Endothelial cell of umbilical vein (primary cell): Measurements from ENCODE around the gene ZNF629. TPM values are rescaled to one million over a fixed set of nuclear protein-coding genes. Genes with fewer than 3 reads are reported as not detected.

Source experiments
- BruUV-seq: library from RNA; stranded (reverse); fragments of 400-500 nt; replicated peaks from 2 replicates; lab custom pipeline; 2021; lab: Mats Ljungman, UMichigan
- CTCF ChIA-PET: fragments of 300-600, 350-600 bp; sonication (Branson Sonifier 250); formaldehyde crosslinking; loops from one replicate; lab custom pipeline; 2021; ENCODE audit warnings: antibody characterized with exemption, inconsistent platforms; lab: Charles Lee
- POLR2A ChIA-PET: fragments of 300-600, 350-600 bp; sonication (Branson Sonifier 250); formaldehyde crosslinking; loops from one replicate; lab custom pipeline; 2021; ENCODE audit warnings: antibody characterized with exemption, inconsistent platforms; lab: Charles Lee
- DNase-seq: peaks from one replicate; pipeline ENCODE4 v3.0.0-alpha.2; 2011; ENCODE audit warnings: low read depth, low spot score
- FAIRE-seq: peaks from 2 replicates; lab custom pipeline; 2011; peaks lifted over from hg19 to GRCh38; lab: Jason Lieb, UNC
- H2AFZ ChIP-seq: 2 replicates; pipeline ENCODE4 v1.6.0; 2012; ENCODE audit warnings: low read depth, low read length, control low read depth, inconsistent platforms
- H3K27ac ChIP-seq: 2 replicates; pipeline ENCODE4 v1.5.1; 2011; ENCODE audit warnings: low read depth, mild to moderate bottlenecking, control low read depth, low read length, moderate library complexity; ENCODE audit not compliant: insufficient read depth
- H3K27me3 ChIP-seq, 2 experiments: 2 replicates each; pipeline versions ENCODE4 v1.6.0 to v1.6.1; 2011; ENCODE audit warnings: low read length in 2 of 2, mixed read lengths in 1 of 2; ENCODE audit not compliant: control insufficient read depth in 2 of 2, insufficient read depth in 2 of 2
- H3K36me3 ChIP-seq, 2 experiments: 2 replicates in 1 of 2; 3 replicates in 1 of 2; pipeline ENCODE4 v1.5.1; 2011; ENCODE audit warnings: low read length in 2 of 2, mild to moderate bottlenecking in 1 of 2, moderate library complexity in 1 of 2; ENCODE audit not compliant: control insufficient read depth in 2 of 2, insufficient read depth in 2 of 2; ENCODE audit errors: extremely low read depth in 1 of 2
- H3K4me1 ChIP-seq: 3 replicates; pipeline ENCODE4 v1.5.1; 2011; ENCODE audit warnings: mild to moderate bottlenecking, low read length; ENCODE audit not compliant: control insufficient read depth, insufficient read depth; ENCODE audit errors: extremely low read depth
- H3K4me2 ChIP-seq: 2 replicates; pipeline ENCODE4 v1.6.1; 2011; ENCODE audit warnings: low read length, control low read depth, mixed read lengths; ENCODE audit not compliant: insufficient read depth
- H3K4me3 ChIP-seq, 3 experiments: fragments of 200-600 bp in 1 of 3; sonication (generic), shearing (Covaris generic) in 1 of 3; replicated peaks in 1 of 3; 2 replicates each; pipeline ENCODE4 v1.5.1; 2011 to 2016; ENCODE audit warnings: control low read depth in 3 of 3, low read length in 3 of 3, mild to moderate bottlenecking in 2 of 3, inconsistent platforms in 1 of 3, low read depth in 1 of 3, moderate library complexity in 1 of 3; ENCODE audit not compliant: insufficient read depth in 1 of 3
- H3K79me2 ChIP-seq: 2 replicates; pipeline ENCODE4 v1.6.0; 2012; ENCODE audit warnings: low read length, inconsistent platforms; ENCODE audit not compliant: control insufficient read depth, insufficient read depth
- H3K9ac ChIP-seq: replicated peaks from 2 replicates; pipeline ENCODE3; 2011; ENCODE audit warnings: low read length, control low read depth; ENCODE audit not compliant: insufficient read depth; ENCODE audit errors: extremely low read depth
- H3K9me1 ChIP-seq: replicated peaks from 3 replicates; pipeline ENCODE4 v1.6.0; 2011; ENCODE audit warnings: mild to moderate bottlenecking, low read length; ENCODE audit not compliant: control insufficient read depth, insufficient read depth; ENCODE audit errors: extremely low read depth
- H3K9me3 ChIP-seq: replicated peaks from 2 replicates; pipeline ENCODE4 v1.5.1; 2012; ENCODE audit warnings: low read length, inconsistent platforms; ENCODE audit not compliant: control insufficient read depth, insufficient read depth
- H4K20me1 ChIP-seq: replicated peaks from 2 replicates; pipeline ENCODE3; 2011; ENCODE audit warnings: mild to moderate bottlenecking, low read length; ENCODE audit not compliant: control insufficient read depth, insufficient read depth; ENCODE audit errors: extremely low read depth
- CTCF ChIP-seq, 2 donors: IDR thresholded peaks; 1 replicate in 1 of 2; 2 replicates in 1 of 2; pipeline ENCODE4 v1.5.1; 2011; ENCODE audit warnings: low read length in 2 of 2, mild to moderate bottlenecking in 2 of 2, moderate library complexity in 2 of 2, control low read depth in 1 of 2, inconsistent platforms in 1 of 2, low read depth in 1 of 2; ENCODE audit not compliant: insufficient read depth in 1 of 2; ENCODE audit errors: extremely low read depth in 1 of 2
- EZH2 ChIP-seq: IDR thresholded peaks from 2 replicates; pipeline ENCODE4 v1.6.1; 2012; ENCODE audit warnings: borderline replicate concordance, low read depth, mild to moderate bottlenecking, moderate library complexity, low read length, inconsistent platforms; ENCODE audit not compliant: severe bottlenecking
- FOS ChIP-seq: IDR thresholded peaks from 2 replicates; pipeline ENCODE4 v1.6.1; 2011; ENCODE audit warnings: mild to moderate bottlenecking, low read length, moderate library complexity, borderline replicate concordance; ENCODE audit not compliant: insufficient read depth
- GATA2 ChIP-seq: IDR thresholded peaks from 2 replicates; pipeline ENCODE4 v1.7.0; 2011; ENCODE audit warnings: low read depth, mild to moderate bottlenecking, moderate library complexity, mixed read lengths, low read length; ENCODE audit not compliant: insufficient read length, insufficient read depth
- JUN ChIP-seq: IDR thresholded peaks from 2 replicates; pipeline ENCODE4 v1.6.1; 2011; ENCODE audit warnings: borderline replicate concordance, low read depth; ENCODE audit not compliant: insufficient read length, insufficient read depth
- MYC ChIP-seq: IDR thresholded peaks from one replicate; pipeline ENCODE4 v1.6.1; 2011; ENCODE audit warnings: mild to moderate bottlenecking, low read depth, low read length
- POLR2A ChIP-seq: IDR thresholded peaks from 2 replicates; pipeline ENCODE4 v1.6.1; 2012; ENCODE audit warnings: low read depth, mild to moderate bottlenecking, control low read depth, low read length
- POLR2AphosphoS5 ChIP-seq: IDR thresholded peaks from 2 replicates; pipeline ENCODE4 v1.6.1; 2012; ENCODE audit warnings: low read depth, mild to moderate bottlenecking, control low read depth, low read length, moderate library complexity; ENCODE audit not compliant: insufficient read depth
- dilution Hi-C: fragments of 300-500 bp; cut with MboI; formaldehyde crosslinking; loops from one replicate; pipeline ENCODE4 v1.15.0; 2019; ENCODE audit warnings: low sequenced_read_pairs; ENCODE audit not compliant: extremely low pct_ligation_motif_present
- intact Hi-C: fragments of 100-400 bp; cut with micrococcal nuclease; formaldehyde crosslinking; loops from one replicate; pipeline ENCODE4 v1.10.0; 2022
- polyA plus RNA-seq, 4 experiments: library from polyadenylated mRNA; depleted of rRNA in 3 of 4; stranded (reverse) in 3 of 4; unstranded in 1 of 4; fragments of >200 nt; gene quantifications; 2 replicates each; pipeline versions ENCODE4 v1.2.1 to v1.2.3, GENCODE V29; 2011 to 2012; ENCODE audit warnings: missing spikeins in 1 of 4
- total RNA-seq: library from RNA; stranded (reverse); gene quantifications from 2 replicates; pipeline ENCODE4 v1.2.3, GENCODE V29; 2021
- TF ChIP-seq, protein P1 (sequence below): IDR thresholded peaks from 2 replicates; pipeline ENCODE4 v1.6.1; 2011; ENCODE audit not compliant: insufficient read depth, insufficient read length

Gene ZNF629
- total and polyA plus RNA-seq, 2 donors (not counting 3 experiments of a cell fraction or from before 2014, with no cell fraction given) = 5.2 to 11.2 TPM

GRCh38 chr16:30748634-30749445 lies 38.2 kb downstream of the ZNF629 start:
- intact Hi-C loops (loop anchor here (1.0 to 5.0 kb wide), 4 partner anchors 13 to 173 kb away; partner anchors contain the start of genes CFAP119, RNF40 and SRCAP), dilution Hi-C loops (no loop called here)
- Histone ChIP-seq H3K79me2 (peaks cover 17% of the 10 kb centered on the region), H3K36me3 (peaks cover 6 to 15% of the 10 kb centered on the region in 2 experiments), H2AFZ (peak overlapping the region; percentile 27), H3K9me3 (no peaks in the 10 kb centered on the region), H3K27me3 (no peaks in the 10 kb centered on the region), H3K4me2 (peak overlapping the region; percentile 59), H3K4me3 (peak overlapping the region; percentile 14 to 86 (median 38)), H3K9me1 (no peaks in the 10 kb centered on the region), H3K4me1 (peaks cover 7% of the 10 kb centered on the region), H3K9ac (peak overlapping the region; percentile 57), H3K27ac (no peak overlapping the region), H4K20me1 (no peaks in the 10 kb centered on the region)
- no TSS peak for BruUV-seq
- ChIA-PET CTCF (interaction anchor here (0.6 to 0.9 kb wide), 4 partner anchors 9 to 96 kb away, joined by 3 read pairs; no protein-coding TSS in a partner anchor), POLR2A (no interaction called here)
- no peak for TF ChIP-seq FOS
- TF ChIP-seq JUN = no peak
- TF ChIP-seq EZH2 = no peak
- TF ChIP-seq POLR2A = no peak
- TF ChIP-seq GATA2 = no peak
- TF ChIP-seq MYC = no peak
- TF ChIP-seq, protein P1, sequence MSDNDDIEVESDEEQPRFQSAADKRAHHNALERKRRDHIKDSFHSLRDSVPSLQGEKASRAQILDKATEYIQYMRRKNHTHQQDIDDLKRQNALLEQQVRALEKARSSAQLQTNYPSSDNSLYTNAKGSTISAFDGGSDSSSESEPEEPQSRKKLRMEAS = no peak
- no peak for TF ChIP-seq CTCF (IDR thresholded peaks at IDR 0.05; ENCODE audit: extremely low read depth in 1 of 2, insufficient read depth in 1 of 2, low read depth in 1 of 2, low read length in 2 of 2)
- TF ChIP-seq POLR2AphosphoS5 = no peak
- no peak for FAIRE-seq
- peak; percentile 21 for DNase-seq
